Stimulated activated CD4-positive, alpha-beta T cell treated with anti-CD3 and anti-CD28 coated beads, Interleukin-15, amount 100 ng/mL, for 48 hours (primary cell): ENCODE data around the gene OR2T4.

ENCODE experiments used
- DNase-seq, 2 donors: peaks; one replicate each; pipeline ENCODE4 v3.0.0-alpha.2; 2020; ENCODE audit warnings: low read depth in 2 of 2

Gene OR2T4

GRCh38 chr1:248361121-248361715, at the start of gene OR2T4:
Gene OR2T4, plus strand, starts transcription at chr1:248361665. Its CDS starts 0 bp downstream, at chr1:248361665.
- DNase-seq: no peak

DNA sequence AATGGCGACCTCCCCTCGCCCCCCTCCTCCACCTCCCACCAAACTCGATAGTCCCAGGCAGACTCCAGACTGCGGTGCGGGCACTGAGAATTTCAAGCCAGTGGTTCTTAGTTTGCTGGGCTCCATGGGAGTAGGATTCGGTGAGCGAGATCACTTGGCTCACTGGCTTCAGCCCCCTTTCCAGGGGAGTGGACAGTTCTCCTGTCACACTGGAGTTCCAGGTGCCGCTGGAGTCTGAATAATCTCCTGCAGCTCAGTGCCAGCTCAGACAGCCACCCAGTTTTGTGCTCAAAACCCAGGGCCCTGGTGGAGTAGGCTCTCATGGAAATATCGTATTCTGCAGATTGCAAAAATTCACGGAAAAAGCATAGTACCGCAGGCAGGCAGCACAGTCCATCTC, 44.7 kb upstream of the OR2T4 start:
- no peak for DNase-seq

DNA sequence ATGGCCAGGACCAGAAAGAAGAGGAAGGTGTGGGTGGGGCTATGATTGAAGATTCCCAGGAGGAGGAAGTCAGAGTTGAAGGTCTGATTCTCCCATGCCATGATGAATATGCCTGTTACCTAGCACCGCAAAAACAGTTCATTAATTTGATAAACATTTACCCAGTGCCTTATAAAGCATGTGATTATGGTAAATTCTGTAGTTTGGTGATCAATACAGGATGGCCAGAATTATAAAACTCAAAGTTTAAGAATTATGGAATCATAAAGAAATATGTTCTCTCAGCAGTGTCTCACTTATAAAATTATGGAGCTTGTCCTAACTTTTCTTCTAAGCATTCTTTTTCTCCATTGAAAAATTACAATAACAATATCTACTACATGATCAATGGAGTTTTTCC, 37.0 kb upstream of the OR2T4 start, which contains the start of gene OR2M7:
Gene OR2M7, minus strand, starts transcription at position 101 of the 400 bp plus-strand sequence. Its CDS starts 0 bp downstream, at position 101.
- DNase-seq: no peak

- no peak for DNase-seq
These were observed 18.0 kb upstream of the OR2T4 start for GRCh38 chr1:248343451-248343850.

GRCh38 chr1:248348475-248348874, 13.0 kb upstream of the OR2T4 start, which contains the start of gene OR14C36:
Gene OR14C36, plus strand, starts transcription at chr1:248348775. Its CDS starts 0 bp downstream, at chr1:248348775.
- DNase-seq: no peak

DNA sequence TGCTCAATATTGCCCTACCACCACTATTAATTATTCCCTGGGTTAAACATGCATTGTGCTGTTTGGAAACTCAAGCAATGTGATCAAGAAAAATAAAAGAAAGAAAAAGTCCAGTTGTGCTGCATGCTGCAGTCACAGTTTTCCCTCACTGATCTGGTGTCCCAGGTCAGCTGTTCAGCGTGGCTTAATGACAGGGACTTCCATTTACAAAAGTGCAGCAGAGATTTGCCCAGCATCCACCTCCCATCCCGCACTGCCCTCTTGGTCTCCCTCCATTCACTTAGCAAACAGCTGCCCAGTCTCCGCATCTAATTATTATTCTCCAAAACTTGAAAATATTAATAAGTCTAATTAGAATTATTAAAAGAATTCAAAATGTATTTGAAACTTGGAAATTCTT, 2.0 kb upstream of the OR2T4 start:
- no peak for DNase-seq

DNA sequence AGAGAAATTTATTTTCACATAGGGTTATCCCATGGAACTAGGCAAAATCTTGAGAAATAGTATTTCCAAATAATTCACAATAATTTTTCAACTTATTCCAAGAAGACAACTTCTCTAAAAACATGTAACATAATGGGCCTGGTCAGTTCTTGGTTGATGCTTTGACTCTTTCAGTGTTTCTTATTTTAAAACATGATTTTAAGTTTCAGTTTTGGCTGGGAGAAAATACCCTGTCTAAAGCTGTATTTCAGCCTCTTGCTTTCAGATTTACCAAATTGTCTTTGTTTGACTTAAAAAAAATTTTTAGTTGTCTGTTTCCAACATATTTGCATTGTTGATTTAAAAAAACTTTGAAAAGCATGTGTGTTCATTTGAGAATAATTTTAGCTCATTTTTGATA, 5.1 kb downstream of the OR2T4 start:
- no peak for DNase-seq

DNA sequence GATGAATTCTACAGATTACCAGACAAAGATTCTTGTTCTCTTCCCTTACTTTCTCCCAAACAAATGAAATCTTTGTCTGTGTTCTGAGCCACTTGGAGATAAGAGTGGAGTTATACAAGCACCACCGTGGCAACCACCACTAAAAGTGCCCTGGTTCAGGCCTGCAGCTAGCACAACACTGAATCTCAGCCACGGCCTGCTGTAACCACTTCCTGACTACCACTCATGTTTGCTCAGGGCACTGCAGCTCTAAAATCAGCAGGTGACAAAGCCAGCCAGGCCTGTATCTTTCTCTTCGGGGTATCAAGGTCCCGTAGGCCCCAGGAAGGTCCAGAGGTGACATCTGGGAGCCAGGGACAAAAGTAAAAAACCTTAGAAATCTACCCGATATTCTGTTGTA, 10.9 kb downstream of the OR2T4 start:
- DNase-seq: no peak

DNA sequence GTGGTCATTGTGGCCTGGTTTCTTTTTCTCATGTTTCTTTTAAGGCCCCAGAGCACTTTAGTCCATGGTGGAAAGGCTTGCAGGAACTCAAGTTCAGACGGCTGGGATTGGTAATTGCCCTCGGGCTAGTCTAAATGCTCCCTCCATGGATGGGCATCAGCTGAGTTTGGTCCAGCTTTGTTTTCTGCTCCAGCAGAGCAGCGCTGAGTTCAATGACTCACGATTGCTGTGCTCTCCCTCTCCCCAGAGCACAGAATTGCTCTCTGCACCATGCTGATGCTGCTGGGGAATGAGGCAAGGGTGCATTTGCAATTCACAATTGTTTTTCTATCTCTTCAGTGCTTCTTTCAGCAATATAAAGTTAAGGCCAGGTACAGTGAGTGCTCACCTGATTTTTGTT, 12.3 kb downstream of the OR2T4 start:
- DNase-seq: no peak

GRCh38 chr1:248375446-248375845, 14.0 kb downstream of the OR2T4 start, which contains the start of gene OR2T6:
Gene OR2T6, plus strand, starts transcription at chr1:248375746. Its CDS starts 11,863 bp downstream, at chr1:248387609.
- no peak for DNase-seq

DNA sequence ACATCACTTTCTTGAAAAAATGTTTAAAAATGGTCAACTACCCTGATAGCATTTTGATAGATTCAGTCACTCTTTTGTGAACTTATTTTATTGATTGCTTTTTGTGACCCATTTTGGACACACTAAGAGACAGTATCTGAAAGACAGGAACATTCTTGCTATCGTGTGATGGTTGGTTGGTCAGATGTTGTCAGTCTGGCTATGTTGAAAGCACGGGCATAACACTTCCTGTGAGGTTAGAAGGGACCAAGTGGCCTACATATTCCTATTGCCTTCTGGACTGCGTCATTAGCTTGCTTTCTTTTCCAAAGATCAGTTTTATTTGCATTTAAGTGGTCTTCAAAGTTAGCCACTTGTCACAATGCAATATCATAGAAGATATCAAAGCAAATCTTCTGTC, 15.5 kb downstream of the OR2T4 start:
- no peak for DNase-seq

DNA sequence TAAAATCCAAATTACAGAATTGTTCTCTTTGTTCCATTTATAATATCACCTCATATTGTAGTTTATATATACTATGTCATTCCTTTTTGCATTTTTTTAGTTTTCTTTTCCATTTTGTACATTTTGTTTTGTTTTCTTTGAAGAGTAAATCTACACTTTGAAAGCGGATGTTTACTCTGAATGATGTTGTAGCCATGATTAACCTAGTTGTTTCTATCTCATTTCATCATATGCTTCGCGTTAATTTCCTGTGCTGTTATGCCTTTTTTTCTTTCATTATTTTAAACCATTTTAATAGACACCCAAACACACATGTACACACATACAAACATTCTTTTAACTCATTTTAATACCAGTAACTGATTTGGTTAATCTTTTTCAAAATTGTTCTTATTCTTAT, 19.4 kb downstream of the OR2T4 start:
- no peak for DNase-seq

DNA sequence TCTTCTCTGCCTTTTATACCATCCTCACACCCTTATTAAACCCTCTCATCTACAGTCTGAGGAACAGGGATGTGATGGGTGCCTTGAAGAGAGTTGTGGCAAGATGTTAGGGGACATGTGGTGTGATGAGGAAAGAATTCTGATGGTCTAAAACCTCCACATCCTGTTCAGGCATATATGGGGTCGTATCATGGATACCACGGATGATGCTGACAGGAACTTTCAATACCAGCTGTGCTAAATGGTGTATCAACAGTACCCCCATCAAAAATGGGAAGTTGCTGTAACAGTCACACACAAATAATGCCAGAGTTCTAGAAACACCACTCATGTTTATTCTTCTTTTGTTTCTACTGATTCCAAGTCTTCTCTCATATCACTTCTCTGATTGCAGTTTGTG, 27.0 kb downstream of the OR2T4 start:
- DNase-seq: no peak

DNA sequence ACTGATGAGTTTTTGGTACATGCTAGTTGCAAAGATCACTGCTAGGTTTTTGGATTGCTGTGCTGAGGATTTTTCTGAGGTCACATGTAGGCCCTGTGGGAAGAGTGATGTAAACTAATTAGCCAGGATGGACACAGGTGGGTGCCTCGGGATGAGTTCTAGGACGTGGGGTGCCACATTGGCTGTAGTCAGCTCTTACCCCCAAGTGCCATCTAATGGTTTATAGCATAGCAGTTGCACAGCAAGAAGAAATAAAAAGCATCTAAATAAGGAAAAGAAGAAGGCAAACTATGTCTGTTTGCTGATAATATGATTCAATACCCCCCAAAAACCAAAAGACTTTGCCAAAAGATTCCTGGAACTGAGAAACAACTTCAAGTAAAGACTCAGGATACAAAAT, 31.6 kb downstream of the OR2T4 start:
- DNase-seq: no peak

- DNase-seq: no peak
These were observed 41.3 kb downstream of the OR2T4 start, which contains the start of gene OR2T1 for GRCh38 chr1:248402748-248403147. Gene OR2T1, plus strand, starts transcription at chr1:248403048. Its CDS starts 3,100 bp downstream, at chr1:248406148.

DNA sequence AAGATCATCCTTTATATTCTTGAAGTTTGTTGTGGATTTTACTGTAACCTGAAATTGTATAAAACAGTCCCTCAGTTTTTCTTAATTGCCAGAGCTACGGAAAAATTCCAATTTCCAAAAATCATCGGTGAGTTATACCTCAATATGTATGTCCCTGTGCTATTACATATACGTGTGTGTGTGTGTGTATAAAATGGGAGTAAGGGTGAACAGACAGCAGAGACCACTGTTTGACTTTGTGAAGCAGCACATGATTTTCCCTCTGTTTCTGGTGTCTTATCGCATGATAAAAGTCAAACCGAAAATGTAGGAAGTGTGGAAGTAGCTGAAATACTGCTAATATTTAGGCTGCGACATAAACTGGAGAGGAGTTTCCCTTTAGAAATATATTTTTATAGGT, 42.6 kb downstream of the OR2T4 start:
- no peak for DNase-seq

GRCh38 chr1:248406721-248407692, 45.5 kb downstream of the OR2T4 start:
- no peak for DNase-seq
